GM12878 (cell line): ENCODE results near the gene STK10. TPM values are rescaled to one million over a fixed set of nuclear protein-coding genes. Genes with fewer than 3 reads are reported as not detected.

Experiments
- CHD2 ChIP-seq: IDR thresholded peaks from 2 replicates; pipeline ENCODE4 v1.6.1; 2011; ENCODE audit warnings: low read depth, low read length, improper control_type of control experiment, borderline replicate concordance
- CREM ChIP-seq: IDR thresholded peaks from 2 replicates; pipeline ENCODE4 v1.6.1; 2014; ENCODE audit warnings: antibody characterized with exemption, low read depth
- ESRRA ChIP-seq: IDR thresholded peaks from 2 replicates; pipeline ENCODE4 v1.6.1; 2012; ENCODE audit warnings: mild to moderate bottlenecking, low read length, improper control_type of control experiment
- LARP7 ChIP-seq: fragments of 450-650 bp; IDR thresholded peaks from 2 replicates; pipeline ENCODE4 v1.6.1; 2017; ENCODE audit warnings: mild to moderate bottlenecking
- MLLT1 ChIP-seq: fragments of 450-650 bp; IDR thresholded peaks from 2 replicates; pipeline ENCODE4 v1.6.1; 2016; ENCODE audit warnings: mild to moderate bottlenecking
- MTA2 ChIP-seq: fragments of 450-650 bp; IDR thresholded peaks from 2 replicates; pipeline ENCODE4 v1.6.1; 2016; ENCODE audit warnings: low read depth, mild to moderate bottlenecking, moderate library complexity
- PKNOX1 ChIP-seq: fragments of 450-650 bp; IDR thresholded peaks from 2 replicates; pipeline ENCODE4 v1.6.1; 2016; ENCODE audit warnings: mild to moderate bottlenecking
- PML ChIP-seq: IDR thresholded peaks from 2 replicates; pipeline ENCODE4 v1.6.1; 2012; ENCODE audit warnings: low read length, inconsistent platforms
- POLR2A ChIP-seq: IDR thresholded peaks from 2 replicates; pipeline ENCODE4 v1.6.1; 2011; ENCODE audit warnings: low read depth, mild to moderate bottlenecking, low read length
- POU2F2 ChIP-seq: IDR thresholded peaks from 3 replicates; pipeline ENCODE4 v1.6.1; 2011; ENCODE audit warnings: low read depth, mild to moderate bottlenecking, low read length, borderline replicate concordance
- SKIL ChIP-seq: fragments of 450-650 bp; IDR thresholded peaks from 2 replicates; pipeline ENCODE4 v1.6.1; 2017; ENCODE audit warnings: mild to moderate bottlenecking, low read depth, inconsistent platforms; ENCODE audit not compliant: poor library complexity, severe bottlenecking
- SMAD5 ChIP-seq: IDR thresholded peaks from 2 replicates; pipeline ENCODE4 v1.6.1; 2016; ENCODE audit warnings: antibody characterized with exemption, low read depth
- SPI1 ChIP-seq: IDR thresholded peaks from 2 replicates; pipeline ENCODE4 v1.6.1; 2011; ENCODE audit warnings: low read depth, mild to moderate bottlenecking, low read length, moderate library complexity, borderline replicate concordance; ENCODE audit not compliant: insufficient read depth
- SREBF1 ChIP-seq: IDR thresholded peaks from 2 replicates; pipeline ENCODE4 v1.6.1; 2012; ENCODE audit warnings: mild to moderate bottlenecking, low read length
- ZBTB40 ChIP-seq: fragments of 450-650 bp; IDR thresholded peaks from 2 replicates; pipeline ENCODE4 v1.6.1; 2016; ENCODE audit warnings: mild to moderate bottlenecking, moderate library complexity, borderline replicate concordance
- ZNF592 ChIP-seq: fragments of 450-650 bp; IDR thresholded peaks from 2 replicates; pipeline ENCODE4 v1.6.1; 2017; ENCODE audit warnings: mild to moderate bottlenecking, moderate library complexity
- polyA plus RNA-seq, 11 experiments: library from polyadenylated mRNA; depleted of rRNA in 4 of 11; unstranded in 6 of 11; stranded (reverse) in 5 of 11; fragments of >200 nt; fragmentation: Nextera tagmentation in 4 of 11; fragmentation: Illumina TruSeq in 1 of 11; extraction: Ambion mirVana in 4 of 11; extraction: Trizol in 1 of 11; gene quantifications; 1 replicate in 1 of 11; 2 replicates in 10 of 11; pipeline versions ENCODE4 v1.2.1 to v1.2.3, GENCODE V29; 2011 to 2016; ENCODE audit warnings: inconsistent platforms in 2 of 11, missing spikeins in 2 of 11, low read depth in 1 of 11
- total RNA-seq, 4 experiments: library from RNA; depleted of rRNA in 3 of 4; stranded (reverse); fragments of >200 nt in 3 of 4; fragmentation: Illumina TruSeq in 1 of 4; extraction: Trizol in 1 of 4; gene quantifications; 2 replicates each; pipeline versions ENCODE4 v1.2.1 to v1.2.3, GENCODE V29; 2013 to 2021

STK10 gene
- total and polyA plus RNA-seq, 10 of the 15 experiments (the other 5 are each of a cell fraction or from before 2014, with no cell fraction given): 14.2 to 96.4 (median 50.6) TPM

- TF ChIP-seq MLLT1 (peak; percentile 76), PKNOX1 (peak; percentile 66; the same call in 1 of the 2 replicates), SPI1 (0 out of 2 replicates have a peak, but pooled peaks have one; percentile 9), ZNF592 (no peak), CREM (peak; percentile 92), ESRRA (no peak), PML (peak; percentile 90; the same call in 1 of the 2 replicates), MTA2 (peak; percentile 65; the same call in 1 of the 2 replicates), POLR2A (peak; percentile 97), CHD2 (peak; percentile 85), SREBF1 (peak; percentile 59), SKIL (no peak), SMAD5 (peak; percentile 88; the same call in 1 of the 2 replicates), LARP7 (peak; percentile 97), POU2F2 (peak; percentile 73; the same call in 2 of the 3 replicates), ZBTB40 (peak; percentile 99)
Measured at GRCh38 chr5:172006321-172007174, 181.5 kb downstream of the STK10 start, which contains the start of gene FBXW11 (continued).
